Right atrium auricular region (tissue), 2 donors: Measurements from ENCODE around the gene TMEM129. TPM values are rescaled to one million over a fixed set of nuclear protein-coding genes. Genes with fewer than 3 reads are reported as not detected.

Experiments used
- DNase-seq: peaks from one replicate; pipeline ENCODE4 v3.0.0-alpha.2; 2019; ENCODE audit warnings: low spot score
- H3K27ac ChIP-seq, 2 donors: fragments of 200-600 bp; sonication (generic); 1 replicate in 1 of 2; 2 replicates in 1 of 2; pipeline ENCODE4 v1.5.1; 2016 to 2019
- H3K27me3 ChIP-seq, 2 donors: fragments of 200-600 bp; sonication (generic); one replicate each; pipeline versions ENCODE4 v1.5.1 to v1.6.0; 2017 to 2019
- H3K36me3 ChIP-seq: fragments of 200-600 bp; sonication (generic); one replicate; pipeline ENCODE4 v1.5.1; 2016
- H3K4me1 ChIP-seq, 2 donors: fragments of 200-600 bp; sonication (generic); one replicate each; pipeline versions ENCODE4 v1.5.1 to v1.6.0; 2017 to 2019
- H3K4me3 ChIP-seq, 2 donors: fragments of 200-600 bp; sonication (generic); 1 replicate in 1 of 2; 2 replicates in 1 of 2; pipeline ENCODE4 v1.5.1; 2017 to 2019; ENCODE audit warnings: mild to moderate bottlenecking in 1 of 2, moderate library complexity in 1 of 2
- H3K9me3 ChIP-seq, 2 donors: fragments of 200-600 bp; sonication (generic); one replicate each; pipeline ENCODE4 v1.5.1; 2019
- CTCF ChIP-seq, 2 donors: fragments of 200-600 bp; sonication (generic); IDR thresholded peaks; one replicate each; pipeline ENCODE4 v1.5.1; 2019; ENCODE audit warnings: antibody characterized with exemption in 2 of 2
- total RNA-seq, 2 donors: library from RNA; depleted of rRNA; stranded (reverse); fragments of >200 nt; gene quantifications; one replicate each; pipeline ENCODE4 v1.1.0, GENCODE V29; 2016

TMEM129 gene
- total RNA-seq, 2 donors from 2014 or later = 59.0 to 75.4 TPM

DNA sequence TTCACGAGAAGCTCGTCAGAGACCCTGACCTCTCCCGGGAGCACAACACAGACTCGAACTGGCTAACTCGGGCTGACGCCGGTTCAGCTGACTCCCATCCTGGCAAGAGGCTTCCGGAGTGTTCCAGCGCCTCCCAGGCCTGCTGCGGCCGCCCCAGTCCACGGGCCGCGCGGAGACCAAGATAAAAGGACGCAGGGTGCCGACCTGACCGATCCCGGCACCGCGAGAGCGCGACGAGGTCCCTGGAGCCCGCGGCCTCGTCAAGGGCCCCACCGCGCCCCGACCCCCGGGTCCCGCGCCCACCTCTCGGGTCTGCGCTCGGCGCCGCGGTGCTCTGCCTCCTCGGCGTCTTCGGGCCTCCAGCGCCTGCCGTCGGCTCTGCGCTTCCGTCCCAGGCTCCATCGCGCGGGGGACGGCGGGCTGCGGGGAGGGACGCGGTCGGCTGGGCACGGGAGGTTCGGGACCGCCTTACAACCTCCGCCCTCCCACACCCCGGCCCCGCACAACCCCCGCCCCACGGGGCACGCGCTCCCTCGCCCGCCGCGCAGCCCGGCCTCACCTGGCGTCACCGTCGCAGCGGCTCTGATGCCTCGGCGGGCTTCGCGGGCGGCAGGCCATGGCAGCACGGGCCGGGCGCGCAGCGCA lies 9.4 kb downstream of the TMEM129 start:
- peak overlapping the region; percentile 93 to 96 for H3K4me3 ChIP-seq
- peaks cover 3% of the 10 kb centered on the region for H3K36me3 ChIP-seq
- H3K9me3 ChIP-seq = no peaks in the 10 kb centered on the region
- no peaks in the 10 kb centered on the region for H3K27me3 ChIP-seq
- no peak for TF ChIP-seq CTCF (IDR thresholded peaks at IDR 0.05)
- H3K27ac ChIP-seq = peak overlapping the region; percentile 99
- peaks cover 0 to 43% of the 10 kb centered on the region in 2 donors for H3K4me1 ChIP-seq
- DNase-seq = no peak

GRCh38 chr4:1711055-1711570 lies 10.0 kb downstream of the TMEM129 start:
- no peak for TF ChIP-seq CTCF (IDR thresholded peaks at IDR 0.05)
- Histone ChIP-seq H3K27me3 (no peaks in the 10 kb centered on the region), H3K27ac (peak overlapping the region; percentile 99), H3K4me1 (peaks cover 0 to 40% of the 10 kb centered on the region in 2 donors), H3K36me3 (peaks cover 7% of the 10 kb centered on the region), H3K4me3 (peak overlapping the region; percentile 93 to 96), H3K9me3 (no peaks in the 10 kb centered on the region)
- DNase-seq = no peak

GRCh38 chr4:1708581-1708980 lies 12.5 kb downstream of the TMEM129 start:
- no peak for TF ChIP-seq CTCF (IDR thresholded peaks at IDR 0.05)
- H3K27me3 ChIP-seq = no peaks in the 10 kb centered on the region
- H3K9me3 ChIP-seq = no peaks in the 10 kb centered on the region
- peaks cover 0 to 16% of the 10 kb centered on the region in 2 donors for H3K4me1 ChIP-seq
- DNase-seq = no peak
- H3K27ac ChIP-seq = no peak overlapping the region
- H3K4me3 ChIP-seq = no peak overlapping the region
- H3K36me3 ChIP-seq = peaks cover 12% of the 10 kb centered on the region

GRCh38 chr4:1706358-1706757 lies 14.8 kb downstream of the TMEM129 start:
- peaks cover 0 to 8% of the 10 kb centered on the region in 2 donors for H3K4me1 ChIP-seq
- no peak overlapping the region for H3K27ac ChIP-seq
- no peak for TF ChIP-seq CTCF (IDR thresholded peaks at IDR 0.05)

GRCh38 chr4:1705732-1706131 lies 15.4 kb downstream of the TMEM129 start:
- no peaks in the 10 kb centered on the region for H3K9me3 ChIP-seq
- H3K27me3 ChIP-seq = no peaks in the 10 kb centered on the region
- DNase-seq = no peak
- no peak overlapping the region for H3K4me3 ChIP-seq
- TF ChIP-seq CTCF (IDR thresholded peaks at IDR 0.05) = no peak
- H3K4me1 ChIP-seq = peaks cover 0 to 2% of the 10 kb centered on the region in 2 donors
- no peak overlapping the region for H3K27ac ChIP-seq
- H3K36me3 ChIP-seq = peaks cover 20% of the 10 kb centered on the region

More at GRCh38 chr4:1706358-1706757, 14.8 kb downstream of the TMEM129 start:
- Histone ChIP-seq H3K36me3 (peaks cover 20% of the 10 kb centered on the region), H3K9me3 (no peaks in the 10 kb centered on the region), H3K4me3 (no peak overlapping the region), H3K27me3 (no peaks in the 10 kb centered on the region)
- DNase-seq = no peak
